MM.1S (cell line): Measurements from ENCODE around the gene MYH11.

Experiments used
- EZH2 ChIP-seq: fragments of 300-600 bp; sonication (generic); optimal IDR thresholded peaks from 2 replicates; pipeline ENCODE3; 2017; ENCODE audit warnings: low read depth, mild to moderate bottlenecking, antibody characterized with exemption, low read length, mixed read lengths
- EZH2phosphoT487 ChIP-seq: fragments of 300-600 bp; sonication (generic); IDR thresholded peaks from 2 replicates; pipeline ENCODE4 v1.6.1; 2018; ENCODE audit warnings: antibody characterized with exemption, low read length
- TF ChIP-seq, protein P1 (sequence below): fragments of 300-600 bp; sonication (generic); IDR thresholded peaks from 2 replicates; pipeline ENCODE4 v1.5.1; 2016; ENCODE audit warnings: antibody characterized with exemption, low read length, mixed read lengths

DNA sequence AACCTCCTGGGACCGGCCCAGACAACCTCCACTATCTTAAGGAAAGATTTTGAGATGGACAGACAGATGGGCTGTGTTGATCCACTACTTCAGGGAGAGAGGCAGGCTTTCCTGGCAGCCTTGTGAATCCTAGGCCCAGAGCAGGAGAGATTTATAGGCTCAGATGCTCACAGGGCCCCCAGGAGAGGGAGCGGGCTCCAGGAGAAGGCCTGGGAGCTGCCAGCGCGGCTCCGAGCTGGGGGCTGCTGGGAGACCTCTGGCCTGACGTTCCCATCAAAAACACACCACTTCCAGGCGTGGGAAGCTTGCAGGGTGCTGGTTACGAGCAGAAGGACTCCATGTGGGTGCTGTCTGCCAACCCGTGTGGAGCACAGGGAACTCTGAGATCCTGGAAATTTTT is 53.2 kb downstream of the MYH11 start:
- TF ChIP-seq, protein P1, sequence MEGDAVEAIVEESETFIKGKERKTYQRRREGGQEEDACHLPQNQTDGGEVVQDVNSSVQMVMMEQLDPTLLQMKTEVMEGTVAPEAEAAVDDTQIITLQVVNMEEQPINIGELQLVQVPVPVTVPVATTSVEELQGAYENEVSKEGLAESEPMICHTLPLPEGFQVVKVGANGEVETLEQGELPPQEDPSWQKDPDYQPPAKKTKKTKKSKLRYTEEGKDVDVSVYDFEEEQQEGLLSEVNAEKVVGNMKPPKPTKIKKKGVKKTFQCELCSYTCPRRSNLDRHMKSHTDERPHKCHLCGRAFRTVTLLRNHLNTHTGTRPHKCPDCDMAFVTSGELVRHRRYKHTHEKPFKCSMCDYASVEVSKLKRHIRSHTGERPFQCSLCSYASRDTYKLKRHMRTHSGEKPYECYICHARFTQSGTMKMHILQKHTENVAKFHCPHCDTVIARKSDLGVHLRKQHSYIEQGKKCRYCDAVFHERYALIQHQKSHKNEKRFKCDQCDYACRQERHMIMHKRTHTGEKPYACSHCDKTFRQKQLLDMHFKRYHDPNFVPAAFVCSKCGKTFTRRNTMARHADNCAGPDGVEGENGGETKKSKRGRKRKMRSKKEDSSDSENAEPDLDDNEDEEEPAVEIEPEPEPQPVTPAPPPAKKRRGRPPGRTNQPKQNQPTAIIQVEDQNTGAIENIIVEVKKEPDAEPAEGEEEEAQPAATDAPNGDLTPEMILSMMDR: no peak
- TF ChIP-seq EZH2phosphoT487 (no peak), EZH2 (no peak)
